Activated T-helper 1 cell treated with Interleukin-2 at 50 U/mL for 16 hours (primary cell): ENCODE results near the gene RESF1.
A peak's percentile ranks its signal among the peaks of the same experiment; 100 is the strongest.
"Not testable (repeated sequence)": the region's sequence is repeated elsewhere in the genome, so short reads cannot be mapped to it uniquely, and the experiment has no call there.

ENCODE experiments used
- DNase-seq: peaks from one replicate; pipeline ENCODE4 v3.0.0-alpha.2; 2020; ENCODE audit warnings: low read depth

The RESF1 gene, protein sequence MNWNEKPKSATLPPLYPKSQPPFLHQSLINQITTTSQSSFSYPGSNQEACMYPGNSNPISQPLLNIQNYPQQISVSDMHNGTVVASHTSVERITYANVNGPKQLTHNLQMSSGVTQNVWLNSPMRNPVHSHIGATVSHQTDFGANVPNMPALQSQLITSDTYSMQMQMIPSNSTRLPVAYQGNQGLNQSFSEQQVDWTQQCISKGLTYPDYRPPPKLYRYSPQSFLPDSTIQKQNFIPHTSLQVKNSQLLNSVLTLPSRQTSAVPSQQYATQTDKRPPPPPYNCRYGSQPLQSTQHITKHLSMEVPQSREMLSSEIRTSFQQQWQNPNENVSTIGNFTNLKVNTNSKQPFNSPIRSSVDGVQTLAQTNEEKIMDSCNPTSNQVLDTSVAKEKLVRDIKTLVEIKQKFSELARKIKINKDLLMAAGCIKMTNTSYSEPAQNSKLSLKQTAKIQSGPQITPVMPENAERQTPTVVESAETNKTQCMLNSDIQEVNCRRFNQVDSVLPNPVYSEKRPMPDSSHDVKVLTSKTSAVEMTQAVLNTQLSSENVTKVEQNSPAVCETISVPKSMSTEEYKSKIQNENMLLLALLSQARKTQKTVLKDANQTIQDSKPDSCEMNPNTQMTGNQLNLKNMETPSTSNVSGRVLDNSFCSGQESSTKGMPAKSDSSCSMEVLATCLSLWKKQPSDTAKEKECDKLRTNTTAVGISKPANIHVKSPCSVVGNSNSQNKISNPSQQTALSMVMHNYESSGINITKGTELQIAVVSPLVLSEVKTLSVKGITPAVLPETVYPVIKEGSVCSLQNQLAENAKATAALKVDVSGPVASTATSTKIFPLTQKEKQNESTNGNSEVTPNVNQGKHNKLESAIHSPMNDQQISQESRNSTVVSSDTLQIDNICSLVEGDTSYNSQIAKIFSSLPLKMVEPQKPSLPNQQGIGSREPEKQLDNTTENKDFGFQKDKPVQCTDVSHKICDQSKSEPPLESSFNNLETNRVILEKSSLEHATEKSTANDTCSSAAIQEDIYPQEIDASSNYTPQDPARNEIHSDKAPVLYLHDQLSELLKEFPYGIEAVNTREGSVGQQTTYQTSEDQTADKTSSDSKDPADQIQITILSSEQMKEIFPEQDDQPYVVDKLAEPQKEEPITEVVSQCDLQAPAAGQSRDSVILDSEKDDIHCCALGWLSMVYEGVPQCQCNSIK (N-terminal part only)

DNA sequence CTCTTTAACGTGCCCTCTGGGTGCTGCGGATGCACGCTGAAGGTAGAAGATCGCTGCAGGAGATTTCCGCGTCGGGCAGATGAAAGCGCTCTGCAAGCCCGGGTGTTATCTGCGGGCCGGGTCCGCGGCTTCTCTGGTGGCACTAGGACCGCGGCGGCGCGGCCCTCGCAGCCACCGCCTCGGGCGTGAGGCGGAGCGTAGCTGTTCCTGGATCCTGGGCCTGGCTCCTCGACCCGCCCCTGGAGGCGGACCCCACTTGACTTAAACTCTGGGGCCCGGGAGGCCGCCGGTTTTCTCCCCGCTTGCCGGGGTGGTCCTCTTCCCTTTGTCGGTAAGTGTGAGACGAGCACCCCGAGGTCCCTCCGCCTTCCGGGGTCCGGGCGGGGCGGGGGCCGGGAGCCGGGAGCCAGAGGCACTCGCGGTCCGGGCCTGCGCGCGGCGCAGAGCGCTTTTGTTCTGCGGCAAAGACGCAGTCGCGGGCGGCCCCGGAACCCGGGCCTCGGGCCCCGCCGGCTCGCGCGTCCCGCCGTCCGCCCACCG is at the start of gene RESF1:
TSS of gene RESF1 (plus strand) at position 255 of the 540 bp plus-strand sequence. CDS start 21,541 bp downstream, outside the sequence.
- DNase-seq: peak; percentile 82

DNA sequence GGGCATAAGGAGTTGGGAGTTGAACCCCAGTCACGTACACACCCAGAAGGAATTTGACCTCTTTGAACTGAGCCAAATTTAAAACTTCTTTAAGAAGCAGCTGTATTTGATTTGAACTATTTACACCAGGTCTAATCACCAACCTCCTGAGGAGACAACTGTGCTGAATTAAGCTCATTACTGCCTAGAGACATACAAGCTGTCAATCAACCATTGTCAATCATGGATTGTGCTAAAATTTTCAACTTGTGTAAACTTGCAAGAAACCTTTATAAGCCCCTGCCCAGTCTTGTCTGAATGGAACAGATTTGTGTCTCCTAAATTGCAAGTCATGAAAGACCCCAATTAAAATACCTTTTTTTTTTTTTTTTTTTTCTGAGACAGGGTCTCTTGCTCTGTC is 44.3 kb upstream of the RESF1 start:
- no peak for DNase-seq

DNA sequence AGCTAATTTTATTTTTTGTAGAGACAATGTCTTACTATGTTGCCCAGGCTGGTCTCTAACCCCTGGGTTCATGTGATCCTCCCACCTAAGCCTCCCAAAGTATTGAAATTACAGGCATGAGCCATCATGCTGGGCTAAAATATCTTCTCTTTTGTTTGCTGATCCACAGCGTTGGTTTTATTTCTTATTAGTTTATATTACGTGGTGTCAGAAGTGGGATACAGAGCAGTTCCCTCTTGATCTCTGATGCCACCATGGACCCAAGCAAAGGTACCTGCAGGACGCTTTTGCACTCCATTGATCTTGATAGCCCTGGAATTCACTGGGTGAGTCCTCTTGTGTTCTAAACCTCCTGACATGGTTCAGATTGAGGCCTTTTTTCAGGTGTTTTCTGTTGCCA is 43.8 kb upstream of the RESF1 start:
- no peak for DNase-seq

DNA sequence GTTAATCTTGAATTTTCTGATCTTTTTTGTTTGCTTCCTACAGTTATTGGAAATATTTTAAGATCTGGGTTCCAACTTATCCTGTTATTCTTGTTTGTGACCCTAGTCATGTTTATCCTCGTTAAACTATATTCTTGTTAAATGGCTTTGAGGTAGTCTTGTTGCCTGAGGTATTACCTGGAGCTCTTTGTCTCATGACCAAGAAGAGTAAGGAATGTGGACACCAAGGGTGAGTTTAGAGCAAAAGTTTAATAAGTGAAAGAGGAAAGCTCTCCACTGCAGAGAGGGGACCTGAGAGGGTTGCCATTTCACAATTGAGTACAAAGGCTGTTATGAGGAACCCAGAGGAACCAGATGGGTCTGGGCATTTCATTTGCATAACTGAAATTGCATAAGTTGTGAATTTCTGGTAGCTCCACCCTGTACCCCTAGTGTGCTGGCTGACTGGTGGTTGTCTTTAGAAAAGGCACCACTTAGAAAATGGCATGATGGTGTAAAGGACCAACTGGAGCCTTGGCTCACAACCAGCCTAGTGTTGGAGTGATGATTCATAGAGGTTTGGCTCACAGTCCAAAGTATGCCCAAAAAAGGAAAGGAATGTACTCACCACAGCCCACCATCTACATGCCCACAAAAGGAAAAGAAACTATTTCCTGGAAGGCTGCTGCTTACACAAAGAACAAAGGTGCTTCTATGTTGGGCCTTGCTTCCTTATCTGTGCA is 36.7 kb upstream of the RESF1 start:
- DNase-seq: no peak

DNA sequence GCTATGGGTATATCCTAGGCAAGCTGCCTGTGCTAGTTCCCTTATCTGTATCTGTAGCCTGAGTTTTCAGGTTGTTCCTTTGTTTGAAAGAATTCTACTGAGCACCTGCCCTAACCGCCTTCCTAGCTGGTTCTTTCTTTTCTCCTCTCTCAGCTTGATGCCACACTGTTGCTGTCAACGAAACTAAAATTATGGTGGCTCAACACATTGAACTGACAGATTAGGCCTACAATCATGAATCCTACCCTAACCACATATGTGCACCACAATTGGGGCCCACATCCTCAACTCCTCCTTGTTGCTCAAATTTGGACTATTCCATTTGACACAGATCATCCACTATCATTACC is 36.2 kb upstream of the RESF1 start:
- DNase-seq: no peak

DNA sequence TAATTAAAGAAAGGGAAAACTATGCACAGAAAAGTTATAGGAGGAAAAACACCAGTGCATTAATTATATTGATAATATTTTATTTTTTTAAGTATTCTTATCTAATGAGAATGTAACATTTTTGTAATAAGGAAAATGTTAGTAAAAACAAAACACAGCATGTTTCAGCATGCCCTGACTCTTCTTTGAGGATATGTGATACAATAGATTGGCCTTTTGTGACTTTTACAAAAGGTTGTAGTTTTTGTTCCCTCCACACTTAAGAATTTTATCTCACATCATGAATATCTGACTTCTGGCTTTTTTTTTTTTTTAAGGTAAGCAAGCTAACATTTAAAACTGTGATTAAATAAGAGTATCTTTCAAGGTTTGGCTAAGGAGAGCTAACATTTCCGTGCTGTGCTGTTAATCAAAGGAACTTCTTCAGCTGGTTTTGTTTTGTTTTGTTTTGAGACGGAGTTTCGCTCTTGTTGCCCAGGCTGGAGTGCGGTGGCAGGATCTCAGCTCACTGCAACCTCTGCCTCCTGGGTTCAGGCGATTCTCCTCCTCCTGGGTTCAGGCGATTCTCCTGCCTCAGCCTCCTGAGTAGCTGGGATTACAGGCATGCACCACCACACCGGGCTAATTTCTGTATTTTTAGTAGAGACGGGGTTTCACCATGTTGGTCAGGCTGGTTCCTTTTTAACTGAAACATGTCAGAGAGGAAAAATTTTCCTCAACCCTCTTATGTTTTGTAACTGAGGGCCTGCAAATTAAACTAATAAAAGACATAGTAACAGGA is 30.8 kb upstream of the RESF1 start:
- peak; percentile 1 for DNase-seq

DNA sequence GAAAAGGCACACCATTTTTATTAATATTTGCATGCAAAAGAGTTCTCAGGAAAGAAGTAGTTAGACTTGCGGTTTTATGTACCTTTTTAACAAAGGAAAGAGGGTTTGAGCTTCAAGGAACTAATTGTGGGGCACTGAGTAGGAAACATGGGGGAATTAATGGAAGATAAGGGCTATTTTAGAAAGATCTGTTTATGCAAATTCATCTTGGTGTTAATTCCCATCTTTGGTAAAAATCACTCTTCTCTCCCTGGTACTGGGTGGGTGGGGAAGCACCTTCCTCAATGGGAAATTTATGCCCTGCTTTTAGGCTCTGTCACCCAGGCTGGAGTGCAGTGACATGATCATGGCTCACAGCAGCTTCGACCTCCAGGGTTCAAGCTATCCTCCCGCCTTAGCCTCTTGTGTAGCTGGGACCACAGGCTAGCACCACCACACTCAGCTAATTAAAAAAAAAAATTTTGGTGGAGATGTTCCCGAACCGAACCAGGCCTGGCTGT is 30.1 kb upstream of the RESF1 start:
- no peak for DNase-seq

DNA sequence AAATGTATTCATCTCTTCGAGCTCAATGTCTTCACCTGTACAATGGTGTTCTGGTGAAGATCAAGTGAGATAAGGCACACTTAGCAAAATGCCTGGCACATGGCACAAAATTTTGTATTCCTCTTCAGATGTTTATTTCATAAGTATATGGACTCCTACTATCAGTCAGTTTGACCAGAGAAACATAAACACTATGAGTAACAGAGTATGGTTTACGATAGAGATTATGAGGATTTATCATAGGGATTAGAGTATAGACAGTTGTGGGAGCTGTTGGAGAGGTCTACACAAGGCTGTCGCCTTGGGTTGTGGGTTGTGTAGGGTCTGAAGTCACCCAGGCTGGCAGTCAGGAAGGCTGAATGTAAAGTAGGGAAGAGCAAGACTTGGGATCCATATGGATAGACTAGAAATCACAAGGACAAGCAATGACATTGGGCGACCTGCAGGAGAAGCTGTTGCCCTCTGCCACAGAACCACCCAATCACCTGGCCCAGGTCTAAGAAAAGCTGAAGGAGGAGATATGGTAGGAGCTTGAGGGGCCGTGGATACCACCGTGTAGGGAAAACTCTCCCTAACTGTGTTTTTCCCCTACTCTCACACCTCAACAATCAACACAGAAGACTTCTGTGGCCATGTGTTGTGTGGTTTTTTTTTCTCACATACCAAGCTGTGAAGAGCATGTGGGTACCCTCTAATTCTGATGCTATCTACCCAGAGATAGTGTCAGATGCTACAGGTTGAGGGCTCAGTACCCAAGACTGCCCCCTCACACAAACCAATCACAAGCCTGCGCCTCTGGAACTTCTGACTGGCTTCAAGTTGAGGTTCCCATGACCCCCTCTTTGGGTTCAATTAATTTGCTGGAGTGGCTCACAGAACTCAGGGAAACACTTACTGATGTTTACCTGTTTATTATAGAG is 27.2 kb upstream of the RESF1 start:
- DNase-seq: no peak

DNA sequence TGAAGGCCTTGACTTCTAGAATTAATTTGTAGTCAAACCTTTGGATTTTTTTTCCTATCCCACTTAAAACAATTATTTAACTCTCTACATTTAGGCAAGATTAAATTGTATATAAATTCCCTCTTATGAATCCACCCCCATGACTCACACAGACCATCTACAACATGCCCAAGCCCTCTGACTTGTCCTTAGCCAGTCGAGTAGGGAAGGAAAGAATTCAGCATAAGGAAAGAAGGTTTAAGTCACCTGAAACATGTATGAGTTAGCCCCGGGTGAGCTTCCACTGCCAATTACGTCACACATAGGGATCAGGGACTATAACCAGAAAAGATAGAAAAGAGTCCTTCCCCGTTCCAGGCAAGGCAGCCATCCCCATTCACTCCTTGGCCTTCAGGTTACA is 14.9 kb upstream of the RESF1 start:
- no peak for DNase-seq

DNA sequence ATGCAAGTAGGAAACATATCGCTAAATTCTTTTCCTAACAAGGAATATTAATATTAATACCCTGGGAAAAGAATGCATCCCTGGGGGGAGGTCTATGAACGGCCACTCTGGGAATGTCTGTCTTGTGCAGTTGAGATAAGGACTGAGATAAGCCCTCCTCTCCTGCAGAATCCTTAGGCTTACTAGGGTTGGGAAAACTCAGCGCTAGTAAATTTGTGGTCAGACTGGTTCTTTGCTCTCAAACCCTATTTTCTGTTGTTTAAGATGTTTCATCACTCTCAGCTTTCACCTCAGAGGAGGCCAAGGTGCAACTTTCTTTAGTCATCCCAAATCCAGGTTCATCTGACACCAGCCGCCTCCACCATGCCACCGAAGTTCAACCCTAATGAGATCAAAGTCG is 11.2 kb upstream of the RESF1 start:
- DNase-seq: no peak

DNA sequence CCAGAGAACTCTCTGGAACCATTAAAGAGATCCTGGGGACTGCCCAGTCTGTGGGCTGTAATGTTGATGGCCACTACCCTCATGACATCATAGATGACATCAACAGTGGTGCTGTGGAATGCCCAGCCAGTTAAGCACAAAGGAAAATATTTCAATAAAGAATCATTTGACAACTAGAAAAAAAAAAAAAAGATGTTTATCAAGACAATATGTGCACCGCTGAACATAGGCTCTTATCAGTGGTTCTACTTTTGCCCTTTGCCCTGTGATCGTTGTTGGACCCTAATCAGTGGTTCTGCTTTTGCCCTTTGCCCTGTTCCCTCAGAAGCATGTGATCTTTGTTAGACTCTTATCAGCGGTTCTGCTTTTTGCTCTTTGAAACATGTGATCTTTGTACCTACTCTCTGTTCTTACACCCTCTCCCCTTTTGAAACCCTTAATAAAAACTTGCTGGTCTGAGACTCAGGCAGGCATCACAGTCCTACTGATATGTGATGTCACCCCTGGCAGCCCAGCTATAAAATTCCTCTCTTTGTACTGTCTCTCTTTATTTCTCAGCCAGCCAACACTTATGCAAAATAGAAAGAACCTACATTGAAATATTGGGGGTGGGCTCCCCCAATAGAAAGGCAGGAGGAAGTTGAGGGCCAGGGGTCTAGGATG is 10.4 kb upstream of the RESF1 start:
- DNase-seq: not testable (repeated sequence)

DNA sequence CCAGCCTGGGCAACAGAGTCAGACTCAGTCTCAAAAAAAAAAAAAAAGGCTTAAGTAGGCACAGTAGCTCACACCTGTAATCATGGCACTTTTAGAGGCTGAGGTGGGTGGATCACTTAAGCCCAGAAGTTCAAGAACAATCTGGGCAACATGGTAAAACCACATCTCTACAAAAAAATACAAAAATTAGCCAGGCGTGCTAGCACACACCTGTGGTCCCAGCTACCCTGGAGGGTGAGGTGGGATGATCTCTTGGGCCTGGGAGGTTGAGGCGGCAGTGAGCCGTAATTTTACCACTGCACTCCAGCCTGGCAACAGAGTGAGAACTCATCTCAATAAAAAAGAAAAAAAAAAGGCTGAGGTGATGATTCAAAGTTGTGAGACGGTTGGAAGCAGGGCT is 9.1 kb upstream of the RESF1 start:
- DNase-seq: no peak

DNA sequence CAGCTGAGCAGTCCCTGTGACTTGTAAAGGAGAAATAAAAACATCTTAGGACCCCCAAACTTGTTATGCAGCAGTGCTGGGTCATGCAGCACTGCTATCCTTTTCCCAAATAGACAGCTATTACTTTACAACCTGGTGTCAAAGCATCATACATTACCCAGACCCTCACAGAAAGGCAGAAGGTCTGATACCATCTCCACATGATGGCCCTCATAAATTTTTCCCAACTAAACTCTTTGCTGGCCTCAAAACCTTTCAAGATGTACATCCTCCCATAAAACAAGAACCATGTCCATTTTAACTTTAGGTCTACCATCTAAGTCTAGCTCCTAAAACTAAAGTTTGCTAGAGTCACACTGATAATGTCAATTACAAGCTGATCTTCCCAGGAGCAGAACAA is 8.7 kb upstream of the RESF1 start:
- DNase-seq: no peak

DNA sequence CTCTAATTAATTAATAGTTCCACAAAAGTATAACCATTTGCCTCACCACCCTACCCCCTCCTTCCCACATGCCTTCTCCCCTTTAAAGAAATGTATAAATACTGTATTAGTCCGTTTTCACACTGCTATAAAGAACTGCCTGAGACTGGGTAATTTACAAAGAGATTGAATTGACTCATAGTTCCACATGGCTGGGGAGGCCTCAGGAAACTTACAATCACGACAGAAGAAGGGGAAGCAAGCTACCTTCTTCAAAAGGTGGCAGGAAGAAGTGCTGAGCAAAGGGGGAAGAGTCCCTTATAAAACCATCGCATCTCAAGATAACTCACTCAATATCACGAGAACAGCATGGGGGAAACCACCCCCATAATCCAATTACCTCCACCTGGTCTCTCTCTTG is 8.2 kb upstream of the RESF1 start:
- DNase-seq: no peak

DNA sequence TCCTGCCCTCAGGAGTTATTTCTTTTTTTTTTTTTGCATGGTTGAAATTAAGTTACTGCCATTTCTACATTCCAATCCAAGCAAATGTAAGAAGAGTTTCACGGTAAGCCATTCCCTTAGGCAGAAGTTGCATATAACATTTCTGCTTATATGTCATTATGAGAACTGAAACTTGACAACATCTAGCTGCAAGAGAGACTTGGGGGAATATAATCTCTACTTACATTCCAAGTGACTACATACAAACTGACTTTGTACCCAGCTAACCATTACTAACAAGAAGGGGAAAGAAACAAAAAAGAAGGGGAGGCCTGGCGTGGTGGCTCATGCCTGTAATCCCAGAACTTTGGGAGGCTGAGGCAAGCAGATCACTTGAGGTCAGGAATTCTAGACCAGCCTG is 7.3 kb upstream of the RESF1 start:
- DNase-seq: no peak

DNA sequence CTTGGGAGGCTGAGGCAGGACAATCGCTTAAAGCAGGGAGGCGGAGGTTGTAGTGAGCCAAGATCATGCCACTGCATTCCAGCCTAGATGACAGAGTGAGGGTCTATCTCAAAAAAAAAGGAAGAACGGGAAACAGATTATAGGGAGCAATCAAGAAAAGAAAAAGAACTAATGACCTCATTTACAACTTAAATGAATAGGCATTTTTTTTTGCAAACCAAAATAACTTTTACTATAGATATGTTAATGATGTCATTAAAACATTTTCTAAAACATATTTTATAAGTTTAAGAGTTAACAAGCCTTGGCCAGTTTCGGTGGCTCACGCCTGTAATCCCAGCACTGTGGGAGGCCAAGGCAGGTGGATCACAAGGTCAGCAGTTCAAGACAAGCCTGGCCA is 6.8 kb upstream of the RESF1 start:
- DNase-seq: no peak

DNA sequence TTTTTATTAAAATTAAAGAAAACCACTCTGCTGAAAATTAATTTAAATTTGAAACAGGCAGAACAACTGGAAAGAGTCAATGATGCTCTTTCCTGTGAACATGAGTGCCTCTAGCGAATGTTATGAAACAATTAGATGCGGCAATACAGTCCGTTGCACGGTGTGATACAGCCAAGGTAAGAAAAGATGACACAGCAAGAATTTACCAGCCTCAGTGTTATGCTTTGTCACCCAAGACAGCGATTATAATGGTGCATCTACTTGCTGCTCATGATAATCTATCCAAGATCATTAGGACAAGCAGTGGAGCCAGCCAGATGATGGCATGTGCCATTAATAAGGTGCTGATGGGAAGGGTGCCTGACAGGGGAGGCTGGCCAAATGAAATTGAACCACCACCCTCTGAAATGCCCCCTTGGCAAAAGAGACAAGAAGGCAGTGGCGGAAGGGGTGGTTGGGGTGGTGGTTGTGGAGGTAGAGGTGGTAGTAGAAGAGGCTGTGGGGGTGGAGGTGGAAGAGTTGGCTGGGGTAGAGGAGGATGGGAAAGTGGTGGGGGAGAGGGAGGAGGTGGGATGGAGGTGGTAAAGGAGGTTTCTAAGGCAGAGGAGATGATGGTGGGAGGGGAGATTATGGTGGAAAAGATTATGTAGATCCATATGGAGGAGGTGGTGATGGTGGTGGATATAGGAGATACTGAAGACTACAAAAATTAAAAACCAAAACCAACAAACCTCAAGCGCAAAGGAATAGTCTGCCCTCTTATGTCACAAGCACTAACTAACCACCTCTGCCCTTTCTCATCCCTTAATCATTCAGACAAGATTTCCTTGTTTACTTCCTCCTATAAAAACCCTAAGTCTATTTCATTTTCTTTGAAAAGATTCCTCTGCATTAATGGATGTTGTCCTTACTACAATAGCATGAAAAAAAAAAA is 4.0 kb upstream of the RESF1 start:
- no peak for DNase-seq

DNA sequence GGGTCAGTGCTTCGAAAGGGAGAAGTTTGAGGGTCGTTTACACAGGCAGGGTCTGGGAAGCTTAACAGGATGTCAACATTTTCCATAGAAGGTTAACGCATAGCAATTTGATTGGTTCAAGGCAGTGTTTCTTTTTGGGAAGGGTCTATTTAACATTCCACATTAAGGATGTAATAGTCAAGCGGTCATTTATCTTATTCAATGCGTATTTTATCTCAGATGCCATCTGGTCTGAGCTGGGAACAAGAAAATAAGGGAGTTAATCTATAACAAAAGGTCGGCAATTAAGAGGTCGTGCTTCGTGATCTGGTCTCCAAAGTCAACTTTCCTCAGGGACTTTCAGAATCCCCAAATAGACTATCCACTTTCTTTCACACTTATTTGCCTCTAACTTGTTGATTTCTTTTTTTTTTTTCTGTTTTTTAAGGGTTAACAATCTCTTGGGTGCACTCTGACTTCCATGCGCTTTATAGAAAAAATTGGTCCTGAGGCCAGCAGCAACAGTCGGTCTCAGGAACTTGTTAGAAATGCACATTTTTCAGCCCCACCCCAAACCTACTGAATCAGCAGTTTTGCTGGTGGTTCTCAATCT is 550 bp upstream of the RESF1 start:
- DNase-seq: no peak
